HG03045 (cell line): ENCODE measurements around the gene SGK2.

ENCODE experiments used
- ATAC-seq: cut with Tn5 transposase; IDR thresholded peaks from one replicate; pipeline ENCODE4 v1.9.1; 2021; ENCODE audit warnings: mild to moderate bottlenecking, moderate library complexity; ENCODE audit not compliant: unreplicated experiment

SGK2 gene

DNA sequence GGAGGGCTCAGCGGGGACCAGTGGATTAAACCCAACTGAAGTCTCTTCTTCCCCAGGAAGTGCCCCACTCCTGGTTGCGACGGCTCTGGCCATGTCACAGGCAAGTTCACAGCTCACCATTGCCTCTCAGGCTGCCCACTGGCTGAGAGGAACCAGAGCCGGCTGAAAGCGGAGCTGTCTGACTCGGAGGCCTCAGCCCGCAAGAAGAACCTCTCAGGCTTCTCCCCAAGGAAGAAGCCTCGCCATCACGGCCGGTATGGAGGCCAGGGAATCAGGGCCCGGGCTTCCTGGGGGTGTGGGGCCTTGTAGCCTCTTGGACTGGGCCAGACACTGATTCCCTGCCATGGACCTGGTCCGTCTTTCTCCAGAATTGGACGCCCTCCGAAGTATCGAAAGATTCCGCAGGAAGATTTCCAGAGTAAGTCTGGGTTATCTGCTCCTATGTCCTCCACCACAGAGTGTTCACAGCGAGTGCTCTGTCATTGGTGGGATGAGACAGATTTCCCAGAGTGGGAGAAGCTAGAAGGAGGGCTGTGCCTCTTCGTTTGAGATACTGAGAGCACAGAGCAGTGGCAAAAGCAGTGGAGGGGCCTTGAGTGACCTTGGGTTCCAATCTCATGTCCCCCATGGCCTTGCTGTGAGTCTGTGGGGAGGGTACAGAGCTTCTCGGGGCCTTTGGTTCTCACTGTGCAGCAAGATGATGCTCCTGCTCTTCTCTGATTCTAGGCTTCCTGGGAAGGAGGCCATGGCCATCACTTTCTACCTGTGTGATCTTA lies 22.6 kb upstream of the SGK2 start:
- ATAC-seq = no peak

DNA sequence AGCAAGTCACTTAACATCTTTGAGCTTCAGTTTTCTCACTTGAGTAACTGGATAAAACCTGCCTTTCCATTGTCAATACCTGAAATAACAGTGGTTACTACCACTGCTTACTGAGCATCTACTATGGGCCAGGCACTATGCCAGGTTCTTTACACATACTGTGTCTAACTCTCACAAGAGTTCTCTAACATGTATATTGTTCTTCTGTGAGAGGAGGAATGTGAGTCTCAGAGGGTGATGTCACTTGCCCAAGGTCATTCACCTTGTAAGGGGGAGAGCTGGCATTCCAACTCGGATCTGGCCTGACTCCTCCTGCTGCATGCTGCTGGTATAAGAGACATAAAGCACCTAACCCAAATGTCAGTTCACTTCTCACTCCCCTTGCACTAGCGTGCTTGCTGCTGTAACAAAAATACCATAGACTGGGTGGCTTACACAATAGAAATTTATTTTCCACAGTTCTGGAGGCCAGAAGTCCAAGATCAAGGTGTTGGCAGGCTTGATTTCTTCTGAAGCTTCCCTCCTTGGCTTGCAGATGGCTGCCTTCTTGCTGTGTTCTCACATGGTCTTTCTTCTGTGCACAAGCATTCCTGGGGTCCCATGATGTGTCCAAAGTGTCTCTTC lies 21.9 kb upstream of the SGK2 start:
- ATAC-seq = no peak

DNA sequence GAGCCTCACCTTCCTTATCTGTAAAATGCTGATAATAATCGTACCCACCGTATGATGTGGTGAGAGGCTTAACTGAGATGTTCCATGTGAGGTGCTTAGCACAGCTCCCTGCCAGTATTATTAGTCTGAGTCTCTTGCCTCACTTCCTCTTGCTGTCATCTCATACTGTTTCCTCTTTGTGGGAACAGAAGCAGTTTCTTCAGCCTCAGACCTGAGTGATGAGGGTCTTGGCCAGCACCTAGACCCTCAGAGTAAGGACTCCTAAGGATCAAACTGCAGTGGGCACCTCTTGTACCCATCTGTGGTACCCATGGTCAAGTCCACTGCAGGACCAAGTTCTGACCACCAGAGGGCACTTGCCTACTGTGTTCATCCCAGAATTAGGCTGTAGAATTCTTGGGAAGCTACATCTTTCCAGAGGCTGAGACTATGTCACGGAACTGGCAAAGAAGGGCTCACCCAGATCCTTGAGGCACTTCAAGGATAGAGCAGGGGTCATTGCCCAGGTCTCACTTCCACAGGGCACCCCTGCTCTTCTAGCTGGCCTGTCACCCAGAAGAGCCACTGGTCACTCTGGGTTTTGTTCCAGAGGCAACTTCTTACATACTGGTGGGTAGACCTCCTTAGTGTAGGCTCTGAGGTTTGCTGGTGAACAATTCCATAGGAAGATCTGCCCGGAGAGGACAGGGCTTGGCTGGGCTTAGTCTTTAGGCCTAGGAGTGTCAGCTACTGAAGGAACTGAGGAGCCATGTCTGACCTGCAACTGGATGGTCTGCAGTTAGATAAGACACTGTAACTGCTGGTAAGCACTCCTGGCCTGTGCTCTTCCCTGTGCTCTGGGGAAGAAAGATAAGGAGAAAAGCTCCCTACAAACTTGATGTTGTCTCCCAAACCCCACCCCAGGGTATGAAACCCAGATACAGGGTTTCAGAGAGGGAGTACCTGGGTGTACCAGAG lies 20.6 kb upstream of the SGK2 start:
- ATAC-seq = no peak

DNA sequence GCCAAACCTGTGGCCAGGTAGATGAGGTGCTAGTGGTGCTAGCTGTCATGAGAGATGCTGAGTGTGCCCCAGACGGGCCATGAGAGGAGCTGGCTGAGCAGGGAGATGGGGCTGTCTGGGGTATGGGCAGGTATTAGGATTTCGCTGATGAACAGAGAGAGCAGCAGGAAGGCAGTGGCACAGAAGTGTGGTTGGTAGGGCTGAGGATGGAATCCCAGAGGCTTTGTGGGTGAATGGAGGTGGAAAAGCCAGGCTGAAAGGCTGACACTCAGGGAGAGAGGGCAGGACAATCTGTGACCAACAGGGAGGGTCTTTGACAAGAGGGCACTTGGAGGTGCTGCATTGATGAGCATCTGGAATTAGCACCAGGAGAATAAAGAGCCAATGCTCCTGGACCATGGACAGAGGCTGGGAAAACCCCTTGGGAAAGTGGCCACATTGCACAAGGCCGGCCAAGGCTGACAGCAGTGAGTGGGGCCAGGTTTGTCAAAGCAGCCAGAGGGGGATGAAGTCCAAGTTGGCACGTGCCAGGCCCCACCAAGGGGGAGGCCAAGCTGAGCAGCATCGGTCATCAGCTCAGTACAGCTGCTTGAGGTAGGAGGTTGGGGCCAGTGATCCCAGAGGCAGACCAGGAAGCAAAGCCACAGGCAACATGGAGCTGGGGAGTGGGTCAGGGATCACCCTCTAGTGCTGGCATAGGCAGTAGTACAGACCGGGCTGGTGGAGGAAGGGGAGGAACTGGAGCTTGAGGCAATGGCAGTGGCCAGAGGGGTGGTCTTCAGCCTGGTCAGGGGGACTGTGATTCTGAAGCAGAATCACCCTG lies 19.7 kb upstream of the SGK2 start:
- no peak for ATAC-seq

DNA sequence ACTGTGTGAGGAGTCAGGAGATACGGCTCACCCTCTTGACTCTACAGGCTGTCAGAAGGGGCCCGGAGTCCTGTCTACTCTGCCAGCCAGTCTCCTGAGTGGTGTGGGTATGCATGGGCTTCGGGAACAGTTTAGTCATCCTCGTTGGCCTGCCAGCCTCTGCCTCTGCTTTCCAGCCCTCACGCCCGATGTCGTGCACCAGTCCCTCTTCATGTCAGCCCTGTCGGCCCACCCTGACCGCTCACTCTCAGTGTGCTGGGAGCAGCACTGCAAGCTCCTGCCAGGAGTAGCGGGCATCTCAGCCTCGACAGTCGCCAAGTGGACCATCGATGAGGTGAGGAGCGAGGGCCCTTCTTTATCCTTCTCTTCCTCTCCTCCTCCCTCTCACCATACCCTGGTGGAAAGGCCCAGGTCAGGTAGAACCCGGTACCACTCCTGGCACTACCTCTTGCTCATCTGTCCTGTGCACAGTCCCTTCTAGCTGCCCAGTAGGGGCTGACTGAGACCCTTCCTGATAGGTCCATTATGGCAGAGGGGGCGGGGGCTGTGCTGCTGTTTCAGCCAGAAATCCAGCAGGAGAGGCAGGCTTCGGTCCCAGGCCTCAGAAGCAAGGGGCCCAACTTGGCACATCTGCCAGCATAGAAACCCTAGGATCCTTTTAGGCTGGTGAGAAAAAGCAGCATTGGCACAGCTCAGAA lies 18.7 kb upstream of the SGK2 start:
- ATAC-seq = no peak

DNA sequence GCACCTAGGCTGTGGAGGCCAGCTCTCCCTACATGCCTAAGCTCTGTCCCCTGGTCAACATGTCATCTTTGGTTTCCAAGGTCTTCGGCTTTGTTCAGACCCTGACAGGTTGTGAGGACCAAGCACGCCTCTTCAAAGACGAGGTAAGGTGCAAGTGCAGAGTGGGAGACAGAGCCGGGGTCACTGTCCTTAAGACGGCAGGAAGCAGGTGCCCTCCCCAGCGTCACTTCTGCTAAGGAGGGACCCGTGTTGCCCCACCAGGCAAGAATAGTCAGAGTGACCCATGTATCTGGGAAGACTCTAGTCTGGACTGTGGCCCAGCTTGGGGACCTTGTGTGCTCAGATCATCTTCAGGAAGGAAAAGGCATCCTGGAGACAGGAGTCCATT lies 18.2 kb upstream of the SGK2 start:
- no peak for ATAC-seq

DNA sequence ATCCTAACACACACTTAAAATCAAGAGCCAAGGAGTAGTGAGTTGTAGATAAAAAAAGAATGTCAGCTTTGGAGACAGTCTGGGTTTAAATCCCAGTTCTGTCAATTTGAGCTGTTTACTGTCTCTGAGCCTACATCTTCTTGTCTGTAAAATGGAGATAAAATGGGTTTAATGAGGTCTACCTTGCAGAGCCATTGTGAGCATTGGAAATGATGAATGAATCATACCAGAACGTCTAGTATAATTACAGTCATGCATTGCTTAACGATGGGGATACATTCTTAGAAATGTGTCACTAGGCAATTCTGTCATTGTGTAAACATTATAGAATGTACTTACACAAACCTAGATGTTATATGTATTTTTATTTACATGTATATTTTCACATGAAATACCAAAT lies 17.6 kb upstream of the SGK2 start:
- ATAC-seq = no peak

DNA sequence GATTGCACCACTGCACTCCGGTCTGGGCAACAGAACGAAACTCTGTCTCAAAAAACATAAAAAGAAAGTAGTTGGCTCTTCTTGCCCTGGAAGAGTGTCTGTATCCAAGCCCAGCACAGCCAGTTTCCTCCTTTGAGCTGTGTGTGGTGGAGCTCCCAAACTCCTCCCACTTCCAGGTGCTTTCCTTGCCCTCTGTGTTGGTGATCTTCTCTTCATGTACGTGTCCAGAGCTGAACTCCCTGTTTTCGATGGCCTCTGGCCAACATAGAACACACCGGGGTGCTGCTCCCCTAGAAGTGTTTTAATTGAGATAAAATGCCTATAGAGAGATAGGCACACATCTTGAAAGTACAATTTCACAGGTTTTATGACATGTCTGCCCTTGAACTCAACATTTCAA lies 16.7 kb upstream of the SGK2 start:
- no peak for ATAC-seq

DNA sequence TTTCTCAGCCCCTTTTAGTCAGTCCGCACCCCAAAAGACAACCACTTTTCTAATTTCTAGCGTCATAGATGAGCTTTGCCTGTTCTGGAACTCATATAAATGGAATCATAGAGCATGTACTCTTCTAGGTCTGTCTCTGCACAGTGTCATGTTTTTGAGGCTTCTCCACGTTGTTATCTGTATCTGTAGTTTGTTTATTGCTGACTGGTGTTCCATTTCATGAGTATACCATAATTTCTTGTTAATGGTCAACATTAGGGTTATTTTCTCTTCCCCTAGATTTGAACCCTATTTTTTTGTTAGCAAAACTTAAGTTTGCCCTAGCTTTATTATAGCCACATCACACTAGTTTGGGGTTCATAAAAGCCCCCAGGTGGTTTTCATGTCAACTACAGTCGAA lies 16.2 kb upstream of the SGK2 start:
- no peak for ATAC-seq

DNA sequence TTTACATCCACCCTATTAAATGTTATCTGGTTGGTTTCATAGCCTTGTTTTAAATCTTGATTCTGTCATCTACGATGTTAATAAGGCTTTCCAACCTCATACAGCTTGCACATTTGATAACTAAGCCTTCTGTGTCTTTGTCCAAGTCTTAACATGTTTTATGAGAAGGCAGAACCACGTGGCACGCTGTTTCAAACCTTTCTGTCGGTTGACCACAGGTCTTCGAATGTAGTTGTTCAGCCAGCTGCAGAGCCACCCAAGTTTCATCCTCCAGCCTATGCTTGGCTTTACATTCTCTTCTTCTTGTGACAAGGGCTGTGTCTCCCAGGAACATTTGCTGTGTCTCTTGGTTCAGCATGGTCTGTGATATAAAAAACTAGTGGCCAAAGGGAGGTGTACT lies 15.7 kb upstream of the SGK2 start:
- ATAC-seq = no peak

DNA sequence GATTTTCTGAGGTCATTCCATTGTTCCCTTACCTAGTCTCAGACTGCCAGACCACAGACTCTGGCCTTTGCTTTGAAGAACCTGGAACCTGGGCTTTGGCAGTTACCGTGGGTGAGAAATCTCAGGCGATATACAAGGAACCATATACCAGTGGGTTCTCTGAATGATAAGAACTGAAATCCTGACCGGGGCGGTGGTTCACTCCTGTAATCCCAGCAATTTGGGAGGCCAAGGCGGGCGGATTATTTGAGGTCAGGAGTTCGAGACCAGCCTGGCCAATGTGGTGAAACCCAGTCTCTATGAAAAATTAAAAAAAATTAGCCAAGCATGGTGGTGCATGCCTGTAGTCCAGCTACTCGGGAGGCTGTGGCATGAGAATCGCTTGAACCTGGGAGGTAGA lies 14.3 kb upstream of the SGK2 start:
- ATAC-seq = no peak

DNA sequence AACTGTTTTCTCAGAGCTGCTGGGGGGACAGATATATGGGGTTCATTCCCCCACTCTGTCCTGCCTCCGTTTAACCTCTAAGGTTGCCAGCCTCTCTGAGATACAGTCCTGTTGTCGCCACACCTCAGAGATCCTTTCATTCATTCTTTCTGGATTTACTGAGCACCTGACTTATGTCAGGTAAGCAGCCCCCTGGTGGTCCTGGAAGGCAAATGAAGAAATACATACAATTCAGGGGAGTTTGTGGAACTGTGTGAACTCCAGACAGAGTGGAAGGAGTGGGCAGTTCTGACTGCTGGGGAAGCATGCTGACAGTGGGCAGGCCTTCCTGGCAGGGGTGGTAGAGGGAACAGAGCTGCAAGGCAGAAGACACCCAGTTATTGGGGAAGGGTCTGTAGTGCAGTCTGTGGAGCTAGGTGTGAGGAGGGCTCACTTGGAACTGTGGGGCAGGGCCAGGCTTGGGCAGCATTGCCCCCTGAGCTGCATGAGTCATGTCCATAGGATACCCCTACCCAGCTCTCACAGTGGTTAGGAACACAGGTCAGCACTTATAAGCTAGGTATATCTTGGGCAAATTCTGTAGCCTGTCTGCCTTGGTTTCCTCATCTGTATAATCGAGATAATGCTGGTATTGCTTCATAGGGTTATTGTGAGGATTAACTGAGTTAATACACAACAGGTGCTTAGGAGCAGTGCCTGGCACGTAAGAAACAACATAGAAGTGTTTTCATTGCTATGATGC lies 12.8 kb upstream of the SGK2 start:
- no peak for ATAC-seq

DNA sequence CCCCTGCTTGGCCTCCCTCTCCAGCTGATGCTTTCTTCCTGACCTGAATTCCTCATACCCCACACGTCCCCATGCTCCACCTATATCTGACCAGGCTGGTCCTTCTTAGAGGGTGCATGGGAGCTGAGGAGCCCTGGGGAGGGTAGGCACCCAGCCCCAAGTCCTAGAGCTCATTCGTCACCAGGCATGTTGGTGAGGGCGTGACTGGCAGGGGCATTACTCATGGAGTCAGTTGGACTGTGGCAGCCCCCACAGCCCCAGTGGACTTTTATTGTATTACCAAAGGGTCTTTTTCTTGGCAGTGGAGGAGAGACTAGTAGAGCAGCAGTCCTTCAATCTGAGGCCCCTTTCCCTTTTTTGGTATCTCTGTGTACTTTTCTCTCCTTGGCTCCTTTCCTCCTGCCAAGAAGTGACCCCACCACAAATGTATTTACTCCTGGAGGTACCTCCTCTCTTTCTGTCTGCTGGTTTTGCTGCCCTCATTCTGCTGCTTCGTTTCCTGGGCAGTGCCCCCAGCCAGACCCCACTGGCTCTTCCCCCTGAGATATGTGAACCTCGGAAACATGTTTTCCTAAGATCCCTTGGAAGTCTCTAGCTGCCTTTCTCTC lies 10.4 kb upstream of the SGK2 start:
- ATAC-seq = no peak

DNA sequence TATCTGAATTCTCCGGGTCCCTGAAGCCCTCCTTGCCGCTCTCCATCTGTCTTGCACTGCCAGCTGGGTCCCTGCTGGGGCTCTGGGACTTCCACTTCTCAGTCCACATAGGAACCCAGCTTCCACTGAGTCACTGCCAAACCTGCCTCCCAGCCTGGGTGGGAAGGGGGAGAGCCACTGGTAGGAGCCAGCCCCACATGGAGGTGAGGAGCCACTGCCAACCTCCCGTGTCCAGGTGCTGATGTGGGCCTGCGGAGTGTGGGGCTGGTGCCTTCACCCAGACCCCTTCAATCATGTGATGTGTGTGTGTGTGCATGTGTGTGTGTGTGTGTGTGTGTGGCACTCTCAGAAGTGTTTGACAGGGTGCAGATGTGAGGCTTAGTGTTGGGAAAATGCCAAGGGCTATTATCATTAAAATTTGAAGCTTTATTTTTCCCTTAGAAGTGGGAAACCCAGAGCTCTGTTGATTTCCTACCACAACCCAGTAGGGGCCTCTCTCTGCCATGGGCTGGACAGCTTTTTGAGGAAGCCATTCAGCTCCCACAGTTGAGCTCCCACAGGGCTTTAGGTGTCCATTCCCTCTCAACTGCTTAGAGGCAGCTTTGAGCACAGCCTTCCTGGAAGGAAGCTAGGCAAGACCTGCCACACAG lies 9.3 kb upstream of the SGK2 start:
- no peak for ATAC-seq

DNA sequence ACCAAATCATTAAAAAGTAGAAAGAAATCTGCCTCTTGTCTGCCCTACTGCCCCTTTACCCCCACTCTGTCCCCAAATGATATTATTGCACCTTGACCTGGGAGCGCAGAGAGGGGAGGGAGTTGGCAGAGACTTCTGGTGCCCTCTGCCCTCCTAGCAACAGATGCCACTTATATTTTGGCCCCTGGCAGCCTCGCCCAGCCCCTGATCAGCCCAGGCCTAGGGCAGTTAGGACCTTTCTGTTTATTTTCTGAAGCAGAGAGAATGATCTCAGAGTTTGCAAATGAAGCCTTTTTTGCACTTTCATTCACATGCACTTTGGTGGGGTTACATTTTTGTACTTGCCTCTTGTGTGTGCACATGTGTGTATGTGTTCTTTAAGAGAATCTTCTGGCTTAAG lies 8.4 kb upstream of the SGK2 start:
- no peak for ATAC-seq

DNA sequence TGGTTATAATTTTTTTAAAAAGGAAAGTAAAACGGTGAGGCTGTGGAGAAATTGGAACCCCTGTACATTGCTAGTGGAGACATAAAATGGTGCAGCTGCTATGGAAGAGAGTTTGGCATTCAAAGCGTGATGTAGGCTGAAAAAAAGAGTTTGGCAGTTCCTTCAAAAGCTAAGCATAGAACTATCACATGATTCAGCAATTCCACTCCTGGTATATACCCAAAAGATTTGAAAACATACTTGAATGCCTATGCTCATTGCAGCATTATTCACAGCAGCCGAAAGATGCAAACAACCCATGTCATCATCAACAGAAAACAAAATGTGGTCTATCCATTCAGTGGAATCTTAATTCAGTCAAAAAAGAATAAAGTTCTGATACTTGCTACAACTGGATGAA lies 4.5 kb upstream of the SGK2 start:
- no peak for ATAC-seq

DNA sequence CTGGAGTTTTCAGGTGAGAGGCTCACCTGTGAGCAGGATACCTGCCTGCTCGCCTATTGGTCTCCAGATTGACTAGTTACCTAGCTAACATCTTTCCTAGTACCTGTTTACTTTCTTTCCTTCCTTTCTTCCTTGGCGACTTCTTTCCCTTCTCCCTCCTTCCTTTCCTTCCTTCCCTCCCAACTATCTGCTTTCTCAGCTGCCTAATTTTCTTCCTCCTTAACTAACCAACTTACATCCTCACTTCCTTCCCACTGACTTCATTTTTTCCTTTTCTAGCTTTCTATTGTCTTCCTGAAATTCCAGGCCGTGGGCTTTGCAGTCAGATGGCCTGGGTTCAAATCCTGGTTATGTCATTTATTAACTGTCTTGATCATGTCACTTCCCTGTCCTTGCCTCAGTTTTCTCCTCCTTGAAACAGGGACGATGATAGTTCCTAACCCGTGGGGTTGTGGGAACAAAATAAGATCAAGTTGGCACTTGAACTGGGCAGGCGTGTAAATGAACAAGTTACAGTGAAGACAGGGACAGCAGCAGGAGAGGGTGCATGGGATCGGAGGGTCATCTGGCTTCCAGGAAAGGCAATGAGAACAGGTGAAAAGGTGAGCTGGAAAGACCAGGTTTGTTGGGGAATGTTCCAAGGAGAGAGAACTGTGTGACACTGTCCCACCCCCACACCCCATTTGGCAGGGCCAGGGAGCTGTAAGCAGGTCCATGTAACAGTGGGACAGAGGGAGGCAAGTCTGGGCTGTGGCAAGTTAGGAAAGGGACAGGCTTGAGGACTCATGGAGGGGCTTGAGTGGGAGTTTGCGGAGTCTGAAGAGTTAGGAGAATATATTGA lies 540 bp downstream of the SGK2 start:
- no peak for ATAC-seq

DNA sequence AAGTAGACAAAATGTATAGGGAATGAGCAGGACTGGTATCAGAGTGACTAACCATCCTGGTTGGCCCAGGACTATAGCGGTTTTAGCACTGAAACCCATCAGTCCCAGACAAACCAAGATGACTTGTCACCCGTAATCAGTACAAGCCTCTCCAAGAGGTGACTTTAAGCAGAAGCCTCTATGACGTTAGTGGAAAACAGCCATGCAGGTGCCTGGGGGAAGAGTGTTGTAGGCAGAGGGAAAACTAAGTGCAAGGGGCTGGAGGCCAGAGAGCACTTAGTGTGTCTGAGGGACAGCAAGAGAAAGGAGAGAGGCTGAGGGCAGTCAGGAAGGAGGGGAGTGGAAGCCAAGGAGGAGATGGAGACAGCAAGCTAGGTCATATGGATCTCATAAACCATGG lies 2.1 kb downstream of the SGK2 start:
- no peak for ATAC-seq
